Measurements from ENCODE around the gene PRKRA.

The PRKRA gene

GRCh38 chr2:178386986-178387597 lies 63.9 kb downstream of the PRKRA start:
- H3K9me3 ChIP-seq (ENCODE audit: insufficient read depth, low read length), result no peaks in the 10 kb centered on the region
- H3K4me3 ChIP-seq (ENCODE audit: insufficient read depth, low read length, poor library complexity, severe bottlenecking), result no peak overlapping the region
- H3F3A ChIP-seq (ENCODE audit: insufficient read depth), result no peaks in the 10 kb centered on the region
- no peaks in the 10 kb centered on the region for H3K79me2 ChIP-seq (ENCODE audit: insufficient read depth, low read length)
- no peak overlapping the region for H2AFZ ChIP-seq (ENCODE audit: low read depth, low read length, severe bottlenecking)
- TF ChIP-seq, protein P1, sequence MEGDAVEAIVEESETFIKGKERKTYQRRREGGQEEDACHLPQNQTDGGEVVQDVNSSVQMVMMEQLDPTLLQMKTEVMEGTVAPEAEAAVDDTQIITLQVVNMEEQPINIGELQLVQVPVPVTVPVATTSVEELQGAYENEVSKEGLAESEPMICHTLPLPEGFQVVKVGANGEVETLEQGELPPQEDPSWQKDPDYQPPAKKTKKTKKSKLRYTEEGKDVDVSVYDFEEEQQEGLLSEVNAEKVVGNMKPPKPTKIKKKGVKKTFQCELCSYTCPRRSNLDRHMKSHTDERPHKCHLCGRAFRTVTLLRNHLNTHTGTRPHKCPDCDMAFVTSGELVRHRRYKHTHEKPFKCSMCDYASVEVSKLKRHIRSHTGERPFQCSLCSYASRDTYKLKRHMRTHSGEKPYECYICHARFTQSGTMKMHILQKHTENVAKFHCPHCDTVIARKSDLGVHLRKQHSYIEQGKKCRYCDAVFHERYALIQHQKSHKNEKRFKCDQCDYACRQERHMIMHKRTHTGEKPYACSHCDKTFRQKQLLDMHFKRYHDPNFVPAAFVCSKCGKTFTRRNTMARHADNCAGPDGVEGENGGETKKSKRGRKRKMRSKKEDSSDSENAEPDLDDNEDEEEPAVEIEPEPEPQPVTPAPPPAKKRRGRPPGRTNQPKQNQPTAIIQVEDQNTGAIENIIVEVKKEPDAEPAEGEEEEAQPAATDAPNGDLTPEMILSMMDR (IDR thresholded peaks at IDR 0.05; ENCODE audit: insufficient read depth, low read length, poor library complexity, severe bottlenecking), result no peak
- TF ChIP-seq EZH2phosphoT487 (conservative IDR thresholded peaks at IDR 0.05; ENCODE audit: low read length), result no peak
- no peak overlapping the region for H3K9ac ChIP-seq (ENCODE audit: low read length)
- H3K9me2 ChIP-seq (replicated peaks; ENCODE audit: insufficient read depth, low read length), result no peaks in the 10 kb centered on the region
- 0 out of 2 replicates have a peak, but pooled peaks cover 3% of the 10 kb centered on the region for H4K20me1 ChIP-seq (ENCODE audit: low read depth, low read length)
- no peaks in the 10 kb centered on the region for H3K27me3 ChIP-seq (ENCODE audit: low read length)
- H3K4me2 ChIP-seq (ENCODE audit: low read depth, low read length, poor library complexity, severe bottlenecking), result no peak overlapping the region
- H3K27ac ChIP-seq (ENCODE audit: low read depth, low read length), result no peak overlapping the region
- H3K36me3 ChIP-seq (ENCODE audit: low read length), result no peaks in the 10 kb centered on the region

GRCh38 chr2:178385595-178386148 lies 65.3 kb downstream of the PRKRA start:
- TF ChIP-seq, protein P1 (IDR thresholded peaks at IDR 0.05; ENCODE audit: insufficient read depth, low read length, poor library complexity, severe bottlenecking), result no peak
- no peak for TF ChIP-seq EZH2phosphoT487 (conservative IDR thresholded peaks at IDR 0.05; ENCODE audit: low read length)
- no peaks in the 10 kb centered on the region for H3K9me2 ChIP-seq (replicated peaks; ENCODE audit: insufficient read depth, low read length)
- no peak overlapping the region for H3K4me2 ChIP-seq (ENCODE audit: low read depth, low read length, poor library complexity, severe bottlenecking)
- H3K36me3 ChIP-seq (ENCODE audit: low read length), result no peaks in the 10 kb centered on the region
- no peaks in the 10 kb centered on the region for H4K20me1 ChIP-seq (ENCODE audit: low read depth, low read length)
- H3K79me2 ChIP-seq (ENCODE audit: insufficient read depth, low read length), result no peaks in the 10 kb centered on the region
- H3K27ac ChIP-seq (ENCODE audit: low read depth, low read length), result no peak overlapping the region
- no peaks in the 10 kb centered on the region for H3K27me3 ChIP-seq (ENCODE audit: low read length)
- no peak overlapping the region for H2AFZ ChIP-seq (ENCODE audit: low read depth, low read length, severe bottlenecking)
- no peaks in the 10 kb centered on the region for H3K9me3 ChIP-seq (ENCODE audit: insufficient read depth, low read length)
- H3K9ac ChIP-seq (ENCODE audit: low read length), result no peak overlapping the region
- H3F3A ChIP-seq (ENCODE audit: insufficient read depth), result no peaks in the 10 kb centered on the region
- no peak overlapping the region for H3K4me3 ChIP-seq (ENCODE audit: insufficient read depth, low read length, poor library complexity, severe bottlenecking)

DNA sequence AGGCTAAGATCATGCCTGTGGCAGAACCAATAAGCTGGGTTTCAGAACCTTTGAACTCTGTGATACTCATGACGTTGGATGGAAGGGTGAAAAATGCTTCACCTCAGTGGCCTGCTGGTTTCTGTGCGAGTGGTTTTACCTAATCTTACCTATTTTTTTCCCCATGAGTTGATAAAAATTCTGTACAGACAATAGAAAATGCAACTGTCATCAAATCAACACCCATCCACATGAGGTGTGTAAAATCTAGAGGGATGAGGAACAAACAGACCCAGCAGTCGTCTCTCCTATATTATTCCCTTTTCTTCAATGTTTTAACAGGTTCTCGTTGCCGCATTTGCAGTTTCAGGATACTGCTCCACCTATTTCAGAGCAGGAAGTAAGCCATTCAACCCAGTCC lies 67.3 kb downstream of the PRKRA start:
- H3K9me2 ChIP-seq (replicated peaks; ENCODE audit: insufficient read depth, low read length), result no peaks in the 10 kb centered on the region
- no peaks in the 10 kb centered on the region for H3K79me2 ChIP-seq (ENCODE audit: insufficient read depth, low read length)
- no peaks in the 10 kb centered on the region for H3F3A ChIP-seq (ENCODE audit: insufficient read depth)
- H3K36me3 ChIP-seq (ENCODE audit: low read length), result no peaks in the 10 kb centered on the region
- H3K4me2 ChIP-seq (ENCODE audit: low read depth, low read length, poor library complexity, severe bottlenecking), result no peak overlapping the region
- H2AFZ ChIP-seq (ENCODE audit: low read depth, low read length, severe bottlenecking), result no peak overlapping the region
- H3K9me3 ChIP-seq (ENCODE audit: insufficient read depth, low read length), result no peaks in the 10 kb centered on the region
- H3K27ac ChIP-seq (ENCODE audit: low read depth, low read length), result no peak overlapping the region
- no peaks in the 10 kb centered on the region for H3K27me3 ChIP-seq (ENCODE audit: low read length)
- H4K20me1 ChIP-seq (ENCODE audit: low read depth, low read length), result no peaks in the 10 kb centered on the region
- no peak overlapping the region for H3K9ac ChIP-seq (ENCODE audit: low read length)
- TF ChIP-seq EZH2phosphoT487 (conservative IDR thresholded peaks at IDR 0.05; ENCODE audit: low read length), result no peak
- TF ChIP-seq, protein P1 (IDR thresholded peaks at IDR 0.05; ENCODE audit: insufficient read depth, low read length, poor library complexity, severe bottlenecking), result no peak
- no peak overlapping the region for H3K4me3 ChIP-seq (ENCODE audit: insufficient read depth, low read length, poor library complexity, severe bottlenecking)
